ENCODE results near the gene LRRC8D. TPM values are rescaled to one million over a fixed set of nuclear protein-coding genes. Genes with fewer than 3 reads are reported as not detected.

The LRRC8D gene
- total RNA-seq, 4 donors from 2014 or later, result 12.0 to 47.4 (median 17.8) TPM

DNA sequence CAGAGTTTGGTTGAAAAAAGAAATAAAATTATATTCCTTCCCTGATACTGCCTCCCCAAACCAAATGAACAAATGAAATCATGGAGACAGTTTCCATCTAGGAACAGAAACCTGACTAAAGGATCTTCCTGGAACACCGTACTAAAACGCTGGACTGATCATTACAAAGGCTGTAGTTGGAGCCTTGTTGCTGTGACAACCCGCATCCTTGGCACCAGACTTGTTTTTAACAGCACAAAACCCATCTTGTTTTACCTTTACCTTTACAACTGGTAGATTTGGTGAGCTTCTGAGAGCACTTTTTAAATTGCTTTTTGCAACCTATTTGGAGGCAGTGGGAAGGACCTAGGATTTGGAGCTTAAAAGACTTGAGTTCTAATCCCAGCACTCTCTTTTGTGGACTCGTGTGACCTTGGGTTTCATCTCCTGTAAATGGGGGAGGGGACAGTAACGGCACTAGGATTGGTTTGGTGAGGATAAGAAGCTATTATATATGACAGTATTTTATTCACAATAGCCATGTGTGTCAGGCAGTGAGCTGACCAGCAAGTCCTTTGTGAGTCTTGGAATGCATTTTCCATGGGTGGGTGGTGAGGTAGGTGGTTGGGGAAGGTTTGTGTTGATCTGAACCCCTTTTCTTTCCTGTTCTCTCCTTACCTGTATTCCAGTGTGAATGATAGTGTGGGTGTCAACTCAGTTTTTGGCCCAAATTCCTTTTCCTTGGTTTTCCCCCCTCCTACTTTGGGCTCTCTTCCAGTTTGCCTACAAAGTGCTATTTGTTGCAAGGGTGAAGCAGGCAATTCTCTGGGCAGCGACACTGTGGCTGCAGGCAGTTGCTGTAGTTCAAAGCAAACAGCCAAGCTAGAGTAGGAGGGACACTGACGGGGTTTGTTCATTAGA is 12.6 kb downstream of the LRRC8D start:
- Histone ChIP-seq H3K27me3 (no peaks in the 10 kb centered on the region), H3K27ac (no peak overlapping the region)
- intact Hi-C loops (cut with DNase I; ENCODE audit: low total_unique reads), result no loop called here

DNA sequence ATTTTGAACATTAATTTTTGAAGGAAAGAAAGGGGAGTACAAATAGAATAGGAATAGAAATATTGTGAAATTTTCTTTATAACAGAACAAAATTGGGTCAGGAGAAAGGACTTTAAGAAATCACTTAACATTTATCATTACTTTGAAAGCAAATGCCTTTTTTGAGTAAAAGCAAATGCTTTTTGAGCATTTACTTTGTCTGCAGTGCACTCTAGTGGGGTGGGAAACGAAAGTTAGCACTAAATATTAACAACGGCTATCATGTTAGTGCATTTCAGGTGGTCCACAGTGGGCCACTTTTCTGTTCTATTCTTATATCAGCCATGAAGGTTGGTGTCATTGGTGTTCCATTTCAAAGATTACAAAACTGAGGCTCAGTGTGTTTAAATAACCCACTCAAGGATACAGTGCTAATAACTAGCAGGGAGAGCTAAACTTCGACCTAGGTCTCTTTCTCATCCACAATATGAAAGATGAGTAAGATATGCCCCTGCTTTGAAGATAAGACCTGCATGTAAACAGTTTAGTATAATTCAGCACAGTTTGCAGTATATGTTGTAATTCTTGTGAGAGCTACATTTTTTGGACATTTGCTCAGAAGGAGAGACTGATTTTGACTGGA is 13.4 kb downstream of the LRRC8D start:
- TF ChIP-seq POLR2A (IDR thresholded peaks at IDR 0.05), result no peak
- TF ChIP-seq, protein P1, sequence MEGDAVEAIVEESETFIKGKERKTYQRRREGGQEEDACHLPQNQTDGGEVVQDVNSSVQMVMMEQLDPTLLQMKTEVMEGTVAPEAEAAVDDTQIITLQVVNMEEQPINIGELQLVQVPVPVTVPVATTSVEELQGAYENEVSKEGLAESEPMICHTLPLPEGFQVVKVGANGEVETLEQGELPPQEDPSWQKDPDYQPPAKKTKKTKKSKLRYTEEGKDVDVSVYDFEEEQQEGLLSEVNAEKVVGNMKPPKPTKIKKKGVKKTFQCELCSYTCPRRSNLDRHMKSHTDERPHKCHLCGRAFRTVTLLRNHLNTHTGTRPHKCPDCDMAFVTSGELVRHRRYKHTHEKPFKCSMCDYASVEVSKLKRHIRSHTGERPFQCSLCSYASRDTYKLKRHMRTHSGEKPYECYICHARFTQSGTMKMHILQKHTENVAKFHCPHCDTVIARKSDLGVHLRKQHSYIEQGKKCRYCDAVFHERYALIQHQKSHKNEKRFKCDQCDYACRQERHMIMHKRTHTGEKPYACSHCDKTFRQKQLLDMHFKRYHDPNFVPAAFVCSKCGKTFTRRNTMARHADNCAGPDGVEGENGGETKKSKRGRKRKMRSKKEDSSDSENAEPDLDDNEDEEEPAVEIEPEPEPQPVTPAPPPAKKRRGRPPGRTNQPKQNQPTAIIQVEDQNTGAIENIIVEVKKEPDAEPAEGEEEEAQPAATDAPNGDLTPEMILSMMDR (IDR thresholded peaks at IDR 0.05), result peak in 1 of 4 experiments; percentile 14
- Histone ChIP-seq H3K4me1 (no peaks in the 10 kb centered on the region), H3K4me3 (no peak overlapping the region), H3K9me3 (no peaks in the 10 kb centered on the region), H3K27ac (no peak overlapping the region), H3K36me3 (no peaks in the 10 kb centered on the region), H3K27me3 (no peaks in the 10 kb centered on the region)
- DNase-seq, result no peak
- intact Hi-C loops (cut with DNase I; ENCODE audit: low total_unique reads), result no loop called here

More for the DNA sequence above, 12.6 kb downstream of the LRRC8D start:
- Histone ChIP-seq H3K9me3 (no peaks in the 10 kb centered on the region), H3K4me3 (no peak overlapping the region), H3K4me1 (no peaks in the 10 kb centered on the region), H3K36me3 (no peaks in the 10 kb centered on the region)
- TF ChIP-seq, protein P1 (IDR thresholded peaks at IDR 0.05), result no peak
- no peak for TF ChIP-seq POLR2A (IDR thresholded peaks at IDR 0.05)
- no peak for DNase-seq

DNA sequence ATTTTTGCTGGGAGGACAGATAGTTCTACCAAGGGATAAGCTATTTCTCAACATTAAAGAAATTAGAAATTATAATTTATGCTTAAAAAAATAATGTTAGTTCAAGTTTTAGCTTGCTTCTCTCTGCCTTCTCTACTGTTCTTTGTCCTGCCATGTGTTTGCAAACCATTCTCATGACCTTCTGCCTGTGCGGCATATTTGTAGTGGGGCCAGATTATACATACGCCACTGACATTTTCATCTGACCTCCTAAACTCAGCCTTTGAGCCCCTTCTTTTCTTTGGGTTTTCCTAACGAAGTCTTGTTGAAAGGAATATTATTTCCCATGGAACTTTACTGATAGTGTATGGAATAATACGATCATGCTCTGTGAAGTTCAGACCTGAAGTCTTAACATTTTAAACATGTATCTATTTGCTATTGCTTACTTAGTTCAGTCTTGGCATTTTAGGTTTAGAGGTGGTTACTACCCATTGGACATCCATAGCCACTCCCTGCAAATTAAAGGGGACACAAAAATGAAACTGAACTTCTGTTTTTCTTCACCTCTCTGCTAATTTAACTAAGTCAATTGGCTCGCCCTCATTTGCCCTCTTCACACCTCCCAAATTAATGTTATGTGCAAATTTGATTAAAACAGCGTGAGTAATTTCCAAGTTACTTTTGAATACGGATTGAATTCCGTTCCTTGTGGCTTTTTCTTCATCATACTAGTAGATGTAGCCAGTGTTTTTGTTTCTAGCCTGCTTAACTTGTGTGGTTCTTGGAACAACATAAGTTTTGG is 15.6 kb downstream of the LRRC8D start:
- Histone ChIP-seq H3K9me3 (no peaks in the 10 kb centered on the region), H3K4me3 (no peak overlapping the region), H3K36me3 (no peaks in the 10 kb centered on the region), H3K27me3 (no peaks in the 10 kb centered on the region), H3K27ac (no peak overlapping the region), H3K4me1 (no peaks in the 10 kb centered on the region)
- TF ChIP-seq, protein P1 (IDR thresholded peaks at IDR 0.05), result no peak
- TF ChIP-seq POLR2A (IDR thresholded peaks at IDR 0.05), result no peak
- intact Hi-C loops (cut with DNase I; ENCODE audit: low total_unique reads), result no loop called here
- no peak for DNase-seq

DNA sequence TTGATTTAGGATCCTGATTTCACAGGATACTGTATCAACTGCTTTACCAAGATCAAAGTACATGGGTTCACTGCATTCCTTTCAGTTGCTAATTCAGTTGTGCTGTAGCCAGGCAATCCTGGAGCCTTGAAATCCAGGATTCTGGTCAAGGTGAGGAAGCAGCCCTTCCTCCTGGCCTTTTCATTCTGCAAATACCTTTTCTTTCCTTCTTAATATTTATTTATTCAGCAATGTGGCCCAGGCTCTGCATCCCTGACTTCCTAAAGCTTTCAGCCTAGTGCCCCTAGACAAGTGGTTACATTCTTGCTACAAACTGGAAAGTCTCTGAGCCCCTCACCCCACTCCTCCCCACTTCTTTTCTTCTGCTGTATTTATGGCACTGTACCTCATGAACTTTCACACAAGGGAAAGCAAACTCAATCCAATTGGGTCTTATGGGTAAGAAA is 16.2 kb downstream of the LRRC8D start:
- no peaks in the 10 kb centered on the region for H3K9me3 ChIP-seq
- TF ChIP-seq, protein P1 (IDR thresholded peaks at IDR 0.05), result no peak
- no peak for TF ChIP-seq POLR2A (IDR thresholded peaks at IDR 0.05)
- no peak overlapping the region for H3K4me3 ChIP-seq
- no peaks in the 10 kb centered on the region for H3K4me1 ChIP-seq
- H3K36me3 ChIP-seq, result no peaks in the 10 kb centered on the region
- intact Hi-C loops (cut with DNase I; ENCODE audit: low total_unique reads), result no loop called here
- H3K27me3 ChIP-seq, result no peaks in the 10 kb centered on the region
- H3K27ac ChIP-seq, result no peak overlapping the region
- DNase-seq, result no peak
